Mammary epithelial cell (primary cell): ENCODE data around the gene CDKN1A.

ENCODE experiments used
- CTCF ChIP-seq, 2 donors: IDR thresholded peaks in 1 of 2; conservative IDR thresholded peaks in 1 of 2; 2 replicates each; pipeline ENCODE4 v1.5.1; 2011 to 2012; ENCODE audit warnings: inconsistent platforms in 2 of 2, low read length in 2 of 2, mild to moderate bottlenecking in 2 of 2, control low read depth in 1 of 2, low read depth in 1 of 2; ENCODE audit not compliant: insufficient read depth in 1 of 2; ENCODE audit errors: extremely low read depth in 1 of 2
- EZH2 ChIP-seq: IDR thresholded peaks from 2 replicates; pipeline ENCODE4 v1.6.1; 2012; ENCODE audit warnings: low read length, inconsistent platforms, borderline replicate concordance

DNA sequence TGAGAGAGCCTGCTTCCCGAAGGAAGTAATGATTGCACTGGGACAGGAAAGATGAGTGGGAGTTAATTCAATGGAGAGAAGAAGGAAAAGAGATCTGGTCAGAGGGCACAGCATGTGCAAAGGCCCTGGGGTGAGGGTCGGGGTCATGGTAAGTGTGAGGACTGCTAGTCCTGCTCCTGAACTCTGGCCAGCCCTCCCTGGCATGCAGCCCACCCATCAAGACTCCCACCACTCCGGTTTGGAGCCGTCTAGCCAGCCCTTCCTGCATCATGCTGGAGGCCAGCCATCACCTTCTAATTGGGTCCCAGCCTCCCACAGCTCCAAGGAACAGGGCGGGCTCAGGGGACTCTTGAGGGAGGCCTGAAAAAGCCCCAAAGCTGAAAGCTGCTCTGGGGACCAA is 42.2 kb upstream of the CDKN1A start:
- TF ChIP-seq CTCF (conservative IDR thresholded peaks at IDR 0.05 in 1 of 2, IDR thresholded peaks at IDR 0.05 in 1 of 2; ENCODE audit: extremely low read depth in 1 of 2, insufficient read depth in 1 of 2, low read depth in 1 of 2, low read length in 2 of 2) (no peak), EZH2 (no peak)
